SKM-1 (cell line): ENCODE measurements around the gene SPACA4.
A peak's percentile ranks its signal among the peaks of the same experiment; 100 is the strongest.
"Not testable (repeated sequence)": the region's sequence is repeated elsewhere in the genome, so short reads cannot be mapped to it uniquely, and the experiment has no call there.

Experiments used
- DNase-seq: peaks from one replicate; lab custom pipeline; 2025; ENCODE audit not compliant: unreplicated experiment; lab: John Stamatoyannopoulos, UW

SPACA4 gene, protein sequence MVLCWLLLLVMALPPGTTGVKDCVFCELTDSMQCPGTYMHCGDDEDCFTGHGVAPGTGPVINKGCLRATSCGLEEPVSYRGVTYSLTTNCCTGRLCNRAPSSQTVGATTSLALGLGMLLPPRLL

DNA sequence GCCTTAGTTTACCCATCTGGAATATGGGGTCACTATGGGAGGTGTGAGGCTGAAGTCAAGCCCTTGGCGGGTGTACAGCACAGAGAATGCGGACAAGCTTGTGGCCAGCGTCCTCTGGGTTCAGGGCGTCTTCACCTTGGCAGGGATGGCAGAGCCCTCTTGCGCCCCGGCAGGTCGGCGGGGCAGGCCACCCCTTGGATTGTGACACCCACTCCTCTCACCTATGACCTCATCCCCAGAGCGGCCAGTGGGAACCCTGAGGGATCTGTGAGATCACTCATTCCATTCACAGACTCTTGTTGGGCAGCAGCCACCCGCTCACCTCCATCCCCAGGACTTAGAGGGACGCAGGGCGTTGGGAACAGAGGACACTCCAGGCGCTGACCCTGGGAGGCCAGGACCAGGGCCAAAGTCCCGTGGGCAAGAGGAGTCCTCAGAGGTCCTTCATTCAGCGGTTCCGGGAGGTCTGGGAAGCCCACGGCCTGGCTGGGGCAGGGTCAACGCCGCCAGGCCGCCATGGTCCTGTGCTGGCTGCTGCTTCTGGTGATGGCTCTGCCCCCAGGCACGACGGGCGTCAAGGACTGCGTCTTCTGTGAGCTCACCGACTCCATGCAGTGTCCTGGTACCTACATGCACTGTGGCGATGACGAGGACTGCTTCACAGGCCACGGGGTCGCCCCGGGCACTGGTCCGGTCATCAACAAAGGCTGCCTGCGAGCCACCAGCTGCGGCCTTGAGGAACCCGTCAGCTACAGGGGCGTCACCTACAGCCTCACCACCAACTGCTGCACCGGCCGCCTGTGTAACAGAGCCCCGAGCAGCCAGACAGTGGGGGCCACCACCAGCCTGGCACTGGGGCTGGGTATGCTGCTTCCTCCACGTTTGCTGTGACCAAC lies at the start of gene SPACA4:
Gene SPACA4, plus strand, starts transcription at position 280 of the 896 bp plus-strand sequence. Its CDS starts 237 bp downstream, at position 517.
- no peak for DNase-seq

DNA sequence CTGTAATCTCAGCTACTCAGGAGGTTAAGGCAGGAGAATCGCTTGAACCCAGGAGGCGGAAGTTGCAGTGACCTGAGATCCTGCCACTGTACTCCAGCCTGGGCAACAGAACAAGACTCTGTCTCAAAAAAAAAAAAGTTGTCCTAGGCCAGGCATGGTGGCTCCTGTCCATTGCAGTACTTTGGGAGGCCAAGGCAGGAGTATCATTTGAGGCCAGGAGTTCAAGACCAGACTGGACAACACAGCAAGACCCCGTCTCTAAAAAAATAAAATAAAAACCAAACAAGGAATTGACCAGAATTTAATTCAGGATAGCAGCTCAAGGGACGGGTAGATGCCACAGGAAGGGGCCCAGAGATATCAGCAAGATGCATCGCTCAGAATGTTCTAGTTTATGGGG lies 49.7 kb upstream of the SPACA4 start:
- no peak for DNase-seq

DNA sequence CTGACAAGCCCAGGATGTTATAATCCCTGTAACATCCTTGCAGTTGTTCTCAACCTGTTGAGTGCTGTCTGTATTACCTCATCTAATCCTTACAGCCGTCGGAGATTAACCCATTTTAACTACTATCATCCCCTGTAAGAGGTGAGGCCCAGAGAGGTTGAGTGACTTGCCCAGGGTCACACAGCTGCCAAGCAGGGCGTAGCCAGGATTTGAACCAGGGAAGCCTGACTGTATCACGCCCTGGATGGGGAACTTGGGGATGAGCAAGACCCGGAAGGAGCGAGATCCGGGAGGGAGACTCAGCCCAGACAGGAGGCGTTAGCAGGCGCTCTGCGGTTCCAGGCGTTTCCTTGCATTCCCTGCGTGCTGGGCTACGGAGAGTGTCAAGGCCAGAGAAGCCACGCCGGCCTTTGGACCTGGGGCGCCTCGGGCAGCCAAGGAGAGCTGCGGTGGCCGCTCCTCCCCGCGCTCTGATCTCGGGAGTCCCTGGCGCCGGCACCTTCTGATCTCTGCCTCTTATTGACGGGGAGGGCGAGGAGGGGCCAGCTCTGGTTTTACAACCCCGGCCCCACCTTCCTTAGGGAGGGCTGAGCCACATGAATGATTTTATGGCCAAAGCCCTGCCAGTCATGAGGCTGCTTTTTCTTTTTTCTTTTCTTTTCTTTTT lies 48.4 kb upstream of the SPACA4 start:
- DNase-seq = no peak

DNA sequence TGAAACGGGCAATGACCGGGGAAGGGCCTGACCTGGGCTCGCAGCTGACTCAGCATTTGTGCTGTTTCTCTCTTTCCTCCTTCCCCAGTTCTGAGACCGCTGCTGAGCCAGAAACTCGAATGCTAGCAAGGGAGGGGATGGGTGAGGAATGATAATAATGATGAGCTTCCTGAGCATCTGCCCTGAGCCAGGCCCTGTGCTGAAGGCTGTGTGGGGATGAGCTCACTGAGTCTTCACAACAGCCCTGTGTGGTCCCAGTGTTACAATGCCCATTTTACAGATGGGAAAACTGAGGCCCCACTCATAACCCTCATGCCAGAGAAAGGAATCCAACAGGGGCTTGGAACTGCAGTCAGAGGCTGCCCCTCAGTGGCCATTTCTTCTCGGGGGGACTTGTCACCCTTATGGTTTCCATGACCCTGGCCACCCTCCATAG lies 46.4 kb upstream of the SPACA4 start:
- no peak for DNase-seq

DNA sequence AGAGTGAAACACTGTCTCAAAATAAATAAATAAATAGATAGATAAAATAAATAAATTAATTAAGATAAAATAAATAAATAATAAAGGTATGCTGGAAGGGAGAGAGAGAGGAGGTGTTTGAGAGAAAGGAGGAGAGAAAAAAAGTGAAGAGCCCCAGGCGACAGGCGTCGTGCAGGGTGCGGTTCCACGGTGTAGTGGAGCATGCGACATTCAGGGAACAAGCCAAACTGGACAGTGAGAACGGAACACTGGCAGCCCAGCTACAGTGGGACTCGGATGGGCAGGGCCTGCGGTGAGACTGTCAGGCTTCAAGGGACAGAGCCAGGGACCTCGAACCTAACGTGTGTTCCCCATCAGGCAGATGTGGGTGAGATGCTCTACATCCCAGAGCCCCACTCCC lies 45.1 kb upstream of the SPACA4 start:
- no peak for DNase-seq

DNA sequence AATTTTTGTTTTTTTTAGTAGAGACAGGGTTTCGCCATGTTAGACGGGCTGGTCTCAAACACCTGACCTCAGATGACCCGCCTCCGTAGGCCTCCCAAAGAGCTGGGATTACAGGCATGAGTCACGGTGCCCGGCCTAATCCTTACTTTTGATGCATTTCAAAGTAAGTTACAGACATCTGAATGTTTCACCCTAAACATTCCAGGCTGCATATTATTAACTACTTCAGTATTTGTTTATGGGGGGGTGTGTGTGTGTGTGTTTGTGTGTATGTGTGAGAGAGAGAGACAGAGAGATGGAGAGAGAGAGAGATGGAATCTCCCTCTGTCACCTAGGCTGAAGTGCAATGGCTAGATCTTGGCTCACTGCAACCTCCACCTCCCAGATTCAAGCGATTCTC lies 41.5 kb upstream of the SPACA4 start:
- no peak for DNase-seq

DNA sequence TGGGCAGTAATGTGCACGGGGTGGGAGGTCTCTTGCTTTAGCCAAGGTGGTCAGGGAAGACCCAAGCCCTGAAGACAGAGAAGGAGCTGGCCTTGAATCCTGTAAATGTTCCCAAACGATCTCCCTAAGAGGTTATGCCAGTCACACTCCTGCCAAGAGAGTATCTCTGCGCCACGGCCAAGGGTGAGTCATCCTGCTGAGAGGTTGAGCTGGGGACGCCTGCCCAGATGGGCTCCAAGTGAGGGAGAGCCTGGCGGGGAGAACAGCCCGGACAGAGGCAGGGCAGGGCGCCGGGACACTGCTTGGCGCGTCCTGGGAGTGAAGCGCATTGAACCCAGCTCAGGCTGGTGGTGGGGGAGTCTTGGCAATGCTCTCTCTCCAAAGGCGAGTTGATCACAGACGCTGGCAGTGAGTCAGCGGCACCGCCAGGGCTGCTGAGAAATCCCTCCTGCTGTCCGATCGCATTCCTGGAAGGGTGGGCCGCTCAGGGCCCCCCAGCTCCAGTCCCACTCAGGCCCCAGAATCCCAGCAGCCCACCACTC lies 38.1 kb upstream of the SPACA4 start:
- no peak for DNase-seq

DNA sequence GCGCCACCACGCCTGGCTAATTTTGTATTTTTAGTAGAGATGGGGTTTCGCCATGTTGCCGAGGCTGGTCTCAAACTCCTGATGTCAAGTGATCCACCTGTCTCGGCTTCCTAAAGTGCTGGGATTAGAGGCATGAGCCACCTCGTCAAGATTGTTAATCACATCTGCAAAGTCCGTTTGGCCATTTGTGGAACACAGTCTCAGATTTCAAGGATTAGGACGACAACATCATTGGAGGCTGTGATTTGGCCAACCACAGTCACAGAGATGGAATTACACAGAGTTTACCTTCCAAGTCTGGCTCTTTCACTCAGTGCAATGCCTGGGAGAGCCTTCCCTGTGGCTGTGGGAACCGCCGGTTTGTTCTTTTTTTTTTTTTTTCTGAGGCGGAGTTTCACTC lies 36.7 kb upstream of the SPACA4 start:
- no peak for DNase-seq

DNA sequence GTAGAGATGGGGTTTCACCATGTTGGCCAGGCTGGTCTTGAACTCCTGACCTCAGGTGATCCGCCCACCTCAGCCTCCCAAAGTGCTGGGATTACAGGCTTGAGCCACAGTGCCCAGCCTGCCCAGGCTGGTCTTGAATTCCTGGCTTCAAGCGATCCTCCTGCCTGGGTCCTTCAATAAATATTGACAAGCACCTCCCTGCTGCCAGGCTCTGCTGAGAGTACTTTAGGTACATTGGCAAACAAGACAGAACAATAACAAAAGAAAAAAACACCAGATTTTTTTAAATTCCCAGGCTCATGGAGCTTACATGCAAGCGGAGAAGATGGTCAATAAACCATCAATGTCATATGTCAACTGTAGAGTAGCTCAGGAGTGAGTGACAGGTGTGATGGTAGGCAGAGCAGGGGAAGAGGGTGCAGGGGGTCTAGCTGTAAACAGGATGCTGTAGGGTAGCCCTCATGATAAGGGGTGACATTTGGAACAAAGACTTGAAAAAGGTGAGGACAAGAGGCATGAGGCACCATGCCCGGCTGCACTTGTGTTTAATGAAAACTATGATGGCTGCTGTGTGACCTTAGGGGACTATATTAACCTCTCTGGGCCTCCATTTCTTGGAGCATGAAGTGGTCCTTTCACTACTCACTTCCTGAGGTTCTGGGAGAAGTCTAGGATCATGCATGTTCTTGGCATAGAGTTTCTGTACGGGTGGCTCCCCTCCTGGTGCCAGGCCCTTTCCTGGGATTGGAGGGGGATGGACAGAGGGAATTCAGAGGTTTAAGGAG lies 35.0 kb upstream of the SPACA4 start:
- no peak for DNase-seq

DNA sequence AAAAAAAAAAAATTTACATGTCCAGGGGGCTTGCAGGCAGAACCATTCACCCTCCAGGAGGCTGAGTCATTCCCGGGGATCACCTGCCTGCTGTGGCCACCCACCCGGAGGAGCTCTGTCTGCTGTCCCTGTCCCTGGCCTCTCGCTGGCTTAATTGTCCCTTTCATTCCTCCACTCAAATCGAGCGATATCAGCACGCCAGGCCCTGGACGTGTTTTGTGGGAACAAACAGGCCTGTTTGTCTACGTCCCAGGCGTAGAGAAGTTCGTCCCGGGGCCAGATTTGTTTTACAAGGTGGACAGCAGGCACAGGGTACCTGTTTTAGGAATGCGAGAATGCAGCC lies 33.4 kb upstream of the SPACA4 start:
- no peak for DNase-seq

DNA sequence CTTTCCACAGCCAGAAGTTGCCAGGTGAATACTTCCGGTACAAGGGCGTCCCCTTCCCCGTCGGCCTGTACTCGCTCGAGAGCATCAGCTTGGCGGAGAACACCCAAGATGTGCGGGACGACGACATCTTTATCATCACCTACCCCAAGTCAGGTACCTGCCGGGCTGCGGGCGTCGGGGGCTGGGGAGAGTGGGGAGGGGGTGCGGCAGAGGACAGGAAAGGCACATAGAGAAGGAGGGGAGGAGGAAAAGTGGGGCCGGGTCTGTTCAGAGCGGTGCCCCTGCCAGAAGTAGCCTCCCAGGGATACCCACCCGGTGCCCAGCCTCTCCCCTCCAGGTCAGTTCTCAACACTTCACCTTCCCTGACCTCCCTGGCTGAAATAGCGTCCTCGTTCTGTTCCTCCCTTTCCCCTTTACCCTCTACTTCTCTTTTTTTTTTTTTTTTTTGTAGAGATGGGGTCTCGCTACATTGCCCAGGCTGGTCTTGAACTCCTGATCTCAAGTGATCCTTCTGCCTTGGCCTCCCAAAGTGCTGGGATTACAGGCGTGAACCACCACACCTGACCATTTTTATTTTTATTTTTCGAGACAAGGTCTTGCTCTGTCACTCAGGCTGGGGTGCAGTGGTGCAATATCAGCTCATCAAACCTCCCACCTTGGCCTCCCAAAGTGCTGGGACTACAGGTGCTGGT lies 30.5 kb upstream of the SPACA4 start:
- DNase-seq = no peak

DNA sequence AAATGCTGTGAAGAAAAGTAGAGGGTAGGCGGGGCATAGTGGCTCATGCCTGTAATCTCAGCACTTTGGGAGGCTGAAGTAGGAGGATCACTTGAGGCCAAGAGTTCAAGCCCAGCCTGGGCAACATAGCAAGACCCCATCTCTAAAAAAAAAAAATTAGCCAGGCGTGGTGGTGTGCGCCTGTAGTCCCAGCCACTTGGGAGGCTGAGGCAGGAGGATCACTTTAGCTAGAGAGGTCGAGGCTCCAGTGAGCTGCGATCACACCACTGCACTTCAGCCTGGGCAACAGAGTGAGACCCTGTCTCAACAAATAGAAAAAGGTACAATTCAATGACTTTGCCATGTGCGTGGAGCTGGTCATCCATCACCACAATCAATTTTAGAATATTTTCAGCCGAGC lies 28.6 kb upstream of the SPACA4 start:
- DNase-seq = not testable (repeated sequence)

DNA sequence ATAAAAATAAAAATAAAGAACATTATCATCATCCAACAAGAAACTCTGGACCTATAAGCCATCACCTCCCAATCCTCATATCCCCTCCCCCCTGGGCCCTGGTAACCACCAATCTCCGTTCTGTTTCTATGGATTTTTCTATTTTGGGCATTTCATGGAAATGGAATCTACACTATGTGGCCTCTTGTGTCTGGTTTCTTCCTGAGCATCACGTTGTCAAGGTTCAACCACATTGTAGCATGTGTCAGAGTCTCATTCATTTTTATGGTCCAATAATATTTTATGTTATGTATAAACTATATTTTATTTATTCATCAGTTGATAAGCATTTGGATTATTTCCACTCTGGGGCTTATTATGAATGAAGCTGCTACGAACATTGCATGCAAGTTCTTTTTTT lies 27.7 kb upstream of the SPACA4 start:
- no peak for DNase-seq

DNA sequence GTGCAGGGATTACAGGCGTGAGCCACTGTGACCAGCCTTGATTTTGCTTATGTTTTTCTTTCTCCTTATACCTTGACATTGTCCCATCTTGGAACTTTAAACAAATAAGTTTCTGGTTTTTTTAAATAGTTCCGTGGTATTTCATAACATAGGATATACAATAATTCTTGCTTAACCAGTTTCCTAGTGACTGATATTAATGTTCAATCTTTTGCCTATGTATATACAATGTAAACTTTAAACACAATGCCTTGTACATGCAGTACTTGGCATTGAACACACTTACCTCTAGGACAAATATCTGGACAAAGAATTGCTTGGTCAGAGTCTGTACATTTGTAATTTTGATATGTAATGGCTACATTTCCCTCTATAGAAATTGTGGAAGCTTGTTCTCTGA lies 24.4 kb upstream of the SPACA4 start:
- DNase-seq = no peak

DNA sequence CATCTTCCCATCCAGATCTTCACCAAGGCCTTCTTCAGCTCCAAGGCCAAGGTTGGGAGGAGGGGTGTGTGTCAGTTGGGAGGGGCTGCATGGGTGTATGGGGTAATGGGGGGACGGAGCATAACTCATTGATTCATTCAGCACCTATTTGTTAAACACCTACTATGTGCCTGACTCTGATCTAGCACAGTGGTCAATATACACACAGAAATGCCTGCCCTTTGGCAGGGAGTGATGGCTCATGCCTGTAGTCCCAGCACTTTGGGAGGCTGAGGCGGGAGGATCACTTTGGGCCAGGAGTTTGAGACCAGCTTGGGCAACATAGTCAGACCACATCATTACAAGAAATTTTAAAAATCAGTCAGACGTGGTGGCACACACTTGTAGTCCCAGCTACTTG lies 19.2 kb upstream of the SPACA4 start:
- no peak for DNase-seq

DNA sequence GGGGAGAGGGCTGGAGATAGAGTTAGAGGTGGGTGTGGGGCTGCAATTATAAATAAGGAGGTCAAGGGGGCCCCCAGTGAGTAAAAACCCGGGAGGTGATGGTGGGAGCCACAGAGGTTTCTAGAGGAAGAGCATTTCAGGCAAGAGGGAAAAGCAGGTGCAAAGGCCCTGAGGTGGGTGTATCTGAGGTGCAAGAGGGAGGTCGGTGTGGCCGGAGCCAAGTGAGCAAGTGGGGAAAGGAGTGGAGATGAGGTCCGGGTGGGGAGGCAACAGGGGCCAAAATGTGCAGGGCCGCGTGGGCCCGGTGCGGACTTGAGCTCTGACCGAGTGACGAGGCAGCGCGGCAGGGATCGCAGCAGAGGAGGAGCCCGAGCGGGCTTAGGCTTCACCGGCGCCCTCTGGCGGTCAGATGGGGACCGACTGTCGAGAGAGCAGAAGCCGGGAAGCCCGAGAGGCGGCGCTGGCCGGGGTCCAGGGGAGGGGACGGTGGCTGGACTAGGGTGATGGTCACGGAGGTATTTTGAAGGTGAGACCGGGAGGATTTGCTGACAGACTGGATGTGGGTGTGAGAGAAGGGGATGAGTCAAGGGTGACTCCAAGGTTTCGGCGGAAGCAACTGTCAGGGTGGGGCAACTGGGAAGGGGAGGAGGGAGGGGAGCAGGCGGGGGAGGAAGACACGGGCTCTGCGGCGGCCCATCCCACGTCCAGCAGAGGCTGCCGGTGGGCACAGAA lies 17.7 kb upstream of the SPACA4 start:
- DNase-seq = peak; percentile 32

DNA sequence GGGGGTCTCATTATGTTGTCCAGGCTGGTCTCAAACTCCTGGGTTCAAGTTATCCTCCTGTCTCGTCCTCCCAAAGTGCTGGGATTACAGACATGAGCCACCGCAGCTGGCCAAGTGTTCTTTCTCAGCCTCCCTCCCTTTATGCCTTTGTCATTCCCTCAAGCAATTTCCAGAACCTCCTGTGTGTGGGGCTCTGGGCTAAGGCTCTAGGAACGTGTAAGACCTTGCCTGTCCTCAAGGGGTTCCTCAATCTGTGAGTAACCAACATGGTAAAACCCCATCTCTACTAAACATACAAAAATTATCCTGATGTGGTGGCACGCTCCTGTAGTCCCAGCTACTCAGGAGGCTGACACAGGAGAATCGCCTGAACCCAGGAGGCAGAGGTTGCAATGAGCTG lies 15.5 kb upstream of the SPACA4 start:
- peak; percentile 3 for DNase-seq

DNA sequence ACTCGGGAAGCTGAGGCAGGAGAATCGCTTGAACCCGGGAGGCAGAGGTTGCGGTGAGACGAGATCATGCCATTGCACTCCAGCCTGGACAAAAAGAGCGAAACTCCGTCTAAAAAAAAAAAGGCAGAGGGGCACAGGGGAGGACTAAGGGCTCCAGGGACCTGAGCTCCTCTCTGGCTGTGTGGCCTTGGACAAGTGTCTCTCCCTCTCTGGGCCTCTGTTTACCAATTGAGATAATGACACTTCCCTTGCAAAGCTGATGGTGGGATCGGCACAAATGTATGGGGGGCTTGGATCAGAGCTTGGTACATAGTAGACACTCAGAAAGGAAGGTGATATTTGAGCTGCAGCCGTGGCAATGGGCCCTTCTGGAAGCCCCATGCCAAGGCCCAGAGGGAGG lies 11.4 kb upstream of the SPACA4 start:
- no peak for DNase-seq

DNA sequence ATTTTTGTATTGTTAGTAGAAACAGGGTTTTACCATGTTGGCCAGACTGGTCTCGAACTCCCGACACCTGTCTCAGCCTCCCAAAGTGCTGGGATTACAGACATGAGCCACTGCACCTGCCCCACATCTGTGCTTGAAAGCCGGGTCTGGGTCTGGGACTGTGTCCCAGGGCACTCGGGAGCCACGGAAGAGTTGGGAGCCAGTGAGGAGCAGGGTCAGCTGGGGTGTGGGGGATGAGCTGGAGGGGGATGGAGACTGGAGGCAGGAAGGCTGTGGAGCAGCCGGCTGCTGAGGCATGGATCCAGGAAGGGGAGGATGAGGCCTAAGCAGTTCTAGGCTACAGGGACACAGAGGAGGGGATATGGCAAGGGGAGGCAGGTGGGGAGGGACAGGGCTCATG lies 10.7 kb upstream of the SPACA4 start:
- no peak for DNase-seq

DNA sequence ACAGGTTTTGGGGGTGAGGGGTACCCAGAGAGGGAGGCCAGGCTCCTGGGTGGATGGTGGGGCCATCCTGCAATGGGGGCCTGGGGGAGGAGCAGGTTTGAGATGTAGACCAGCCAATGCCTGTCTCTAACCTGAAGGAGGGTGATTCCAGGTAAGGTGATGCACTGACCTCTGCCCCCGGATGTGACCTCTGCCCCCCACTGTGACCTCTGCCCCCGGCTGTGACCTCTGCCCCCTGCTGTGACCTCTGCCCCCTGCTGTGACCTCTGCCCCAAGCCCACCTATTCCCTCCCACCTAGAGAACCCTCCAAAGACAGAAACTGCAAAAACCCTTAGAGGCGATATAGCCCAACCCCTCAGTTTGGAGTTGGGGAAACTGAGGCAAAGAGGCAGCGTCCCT lies 10.3 kb upstream of the SPACA4 start:
- no peak for DNase-seq
